Spleen (tissue), 13 donors: ENCODE measurements around the gene KANK2. TPM values are rescaled to one million over a fixed set of nuclear protein-coding genes. Genes with fewer than 3 reads are reported as not detected.

Source experiments
- DNase-seq: peaks from one replicate; pipeline ENCODE4 v3.0.0-alpha.2; 2020
- H3K27ac ChIP-seq, 8 donors: fragments of 200-600 bp; sonication (generic) in 7 of 8; 1 replicate in 4 of 8; 2 replicates in 4 of 8; pipeline versions ENCODE4 v1.5.0 to v1.8.0; 2016 to 2021; ENCODE audit warnings: inconsistent platforms in 4 of 8, mild to moderate bottlenecking in 4 of 8, moderate library complexity in 1 of 8
- H3K27me3 ChIP-seq, 7 donors: fragments of 200-600 bp; sonication (generic) in 6 of 7; replicated peaks in 1 of 7; 1 replicate in 4 of 7; 2 replicates in 3 of 7; pipeline versions ENCODE4 v1.5.0 to v1.8.0; 2016 to 2021; ENCODE audit warnings: inconsistent platforms in 3 of 7, mild to moderate bottlenecking in 1 of 7
- H3K36me3 ChIP-seq, 6 donors: fragments of 200-600 bp; sonication (generic) in 5 of 6; 1 replicate in 4 of 6; 2 replicates in 2 of 6; pipeline versions ENCODE4 v1.5.0 to v1.8.0; 2016 to 2021; ENCODE audit warnings: inconsistent platforms in 2 of 6
- H3K4me1 ChIP-seq, 6 donors: fragments of 200-600 bp; sonication (generic) in 5 of 6; 1 replicate in 3 of 6; 2 replicates in 3 of 6; pipeline versions ENCODE4 v1.5.0 to v1.8.0; 2016 to 2021; ENCODE audit warnings: inconsistent platforms in 3 of 6
- H3K4me3 ChIP-seq, 8 donors: fragments of 200-600 bp; sonication (generic) in 7 of 8; 1 replicate in 4 of 8; 2 replicates in 4 of 8; pipeline versions ENCODE4 v1.5.0 to v1.8.0; 2016 to 2021; ENCODE audit warnings: inconsistent platforms in 4 of 8, mild to moderate bottlenecking in 4 of 8, moderate library complexity in 2 of 8
- H3K9me3 ChIP-seq, 8 donors: fragments of 200-600 bp; sonication (generic) in 7 of 8; 1 replicate in 4 of 8; 2 replicates in 4 of 8; pipeline versions ENCODE4 v1.5.0 to v1.8.0; 2016 to 2021; ENCODE audit warnings: inconsistent platforms in 4 of 8
- CTCF ChIP-seq, 11 experiments: fragments of 200-600 bp in 7 of 11; fragments of 450-650 bp in 4 of 11; sonication (generic) in 4 of 11; IDR thresholded peaks in 8 of 11; conservative IDR thresholded peaks in 3 of 11; 1 replicate in 7 of 11; 2 replicates in 4 of 11; pipeline versions ENCODE4 v1.4.0 to v1.8.0; 2016 to 2021; ENCODE audit warnings: antibody characterized with exemption in 11 of 11, inconsistent platforms in 4 of 11, mild to moderate bottlenecking in 1 of 11
- POLR2A ChIP-seq, 3 donors: fragments of 450-650 bp; IDR thresholded peaks; one replicate each; pipeline ENCODE4 v1.5.1; 2017; ENCODE audit warnings: antibody characterized with exemption in 3 of 3, mild to moderate bottlenecking in 1 of 3
- POLR2AphosphoS5 ChIP-seq, 3 donors: sonication (generic); formaldehyde crosslinking; IDR thresholded peaks; one replicate each; pipeline ENCODE4 v1.5.1; 2017; ENCODE audit warnings: antibody characterized with exemption in 3 of 3
- WGBS, 5 donors: extraction: QIAGEN DNeasy Blood & Tissue Kit in 3 of 5; methylation state at CpG; one replicate each; pipeline versions ENCODE4 v1.1.5 to v1.1.7; 2013 to 2018; 5-methylcytosine and 5-hydroxymethylcytosine counted together
- intact Hi-C: fragments of 100-400 bp; cut with DNase I; formaldehyde crosslinking; loops from one replicate; pipeline ENCODE4 v1.15.0; 2023; ENCODE audit warnings: low total_unique reads
- long read RNA-seq, 2 donors: transcript quantifications; one replicate each; lab custom pipeline, GENCODE V29; 2026
- polyA plus RNA-seq, 3 donors: library from polyadenylated mRNA; stranded (reverse); fragments of 200-250 nt; gene quantifications; one replicate each; pipeline ENCODE4 v1.2.1, GENCODE V29; 2013
- total RNA-seq, 7 donors: library from RNA; depleted of rRNA in 3 of 7; stranded (reverse); fragments of >200 nt in 3 of 7; fragmentation: NEBNext Ultra II Directional in 4 of 7; extraction: Animal tissue kit (Norgen Biotek cat#: 25700) in 4 of 7; gene quantifications; one replicate each; pipeline versions ENCODE4 v1.1.0 to v1.2.1, GENCODE V29; 2016 to 2021
- donor health status: healthy with polysubstance abuse.
- donor health status: DM: no; HTN: no; CAD: no; lungs with moderate emphysema.
- donor health status: DM: no; HTN: no; CAD: no.
- donor health status: Bipolar disorder and iron deficiency.
- donor health status: healthy.
- donor health status: DM: no; HTN: no; CAD: no.
- donor health status: DM: yes; HTN: yes; CAD: no.

KANK2 gene
- 100 to 1,000 TPM in 4 of 7 donors, 10 to 100 TPM in 3; 47.7 to 144 (median 117) TPM for total RNA-seq
- 10 to 100 TPM; 16.3 to 34.9 (median 20.1) TPM for polyA plus RNA-seq
- long read RNA-seq, donor 1, full-length matches to known transcripts, result 10 of 10 reads
- long read RNA-seq, donor 1, partial matches to known transcripts, result 0 of 10 reads
- long read RNA-seq, donor 1, other reads (novel, unspliced or antisense), result 0 of 10 reads
- long read RNA-seq, donor 2, full-length matches to known transcripts, result 3 of 3 reads
- long read RNA-seq, donor 2, partial matches to known transcripts, result 0 of 3 reads
- long read RNA-seq, donor 2, other reads (novel, unspliced or antisense), result 0 of 3 reads

GRCh38 chr19:11197291-11198174, at the start of gene KANK2:
KANK2 (minus strand) TSS chr19:11197545; CDS start chr19:11194511, 3,034 bp downstream.
- intact Hi-C loops, result no loop called here
- Histone ChIP-seq H3K4me3 (peak within 1 kb of the TSS; percentile 64 to 91 (median 70)), H3K9me3 (no peaks in the 10 kb centered on the region), H3K27ac (peak within 1 kb of the TSS in 7 of 8 donors; percentile 62 to 87 (median 82)), H3K27me3 (peaks cover 0 to 28% (median 4%) of the 10 kb centered on the region in 7 donors), H3K36me3 (peaks cover 0 to 50% (median 4%) of the 10 kb centered on the region in 6 donors), H3K4me1 (peaks cover 12 to 63% (median 34%) of the 10 kb centered on the region in 6 donors)
- TF ChIP-seq POLR2AphosphoS5 (IDR thresholded peaks at IDR 0.05) (peak; percentile 53 to 79 (median 75)), POLR2A (IDR thresholded peaks at IDR 0.05) (peak in 1 of 3 donors; percentile 5), CTCF (IDR thresholded peaks at IDR 0.05 in 8 of 11, conservative IDR thresholded peaks at IDR 0.05 in 3 of 11) (peak in 4 of 11 experiments; percentile 2 to 31 (median 19))
- 0 to 4% (median 2%) methylated on average over 18 to 78 of the region's 78 CpGs for WGBS, 5 donors
- DNase-seq, result peak; percentile 92

GRCh38 chr19:11246941-11247340, 49.6 kb upstream of the KANK2 start:
- intact Hi-C loops, result no loop called here
- no peak for DNase-seq
- H3K36me3 ChIP-seq, result peaks cover 0 to 49% (median 5%) of the 10 kb centered on the region in 6 donors
- H3K4me3 ChIP-seq, result no peak overlapping the region
- H3K27ac ChIP-seq, result peak overlapping the region in 7 of 8 donors; percentile 12 to 73 (median 62)
- 84 to 95% (median 90%) methylated on average over 11 of the region's 11 CpGs for WGBS, 5 donors
- H3K27me3 ChIP-seq, result peaks cover 0 to 4% (median 0%) of the 10 kb centered on the region in 7 donors
- peaks cover 0 to 37% (median 25%) of the 10 kb centered on the region in 6 donors for H3K4me1 ChIP-seq
- H3K9me3 ChIP-seq, result no peaks in the 10 kb centered on the region
- TF ChIP-seq CTCF (IDR thresholded peaks at IDR 0.05 in 8 of 11, conservative IDR thresholded peaks at IDR 0.05 in 3 of 11) (no peak), POLR2AphosphoS5 (IDR thresholded peaks at IDR 0.05) (no peak), POLR2A (IDR thresholded peaks at IDR 0.05) (no peak)

DNA sequence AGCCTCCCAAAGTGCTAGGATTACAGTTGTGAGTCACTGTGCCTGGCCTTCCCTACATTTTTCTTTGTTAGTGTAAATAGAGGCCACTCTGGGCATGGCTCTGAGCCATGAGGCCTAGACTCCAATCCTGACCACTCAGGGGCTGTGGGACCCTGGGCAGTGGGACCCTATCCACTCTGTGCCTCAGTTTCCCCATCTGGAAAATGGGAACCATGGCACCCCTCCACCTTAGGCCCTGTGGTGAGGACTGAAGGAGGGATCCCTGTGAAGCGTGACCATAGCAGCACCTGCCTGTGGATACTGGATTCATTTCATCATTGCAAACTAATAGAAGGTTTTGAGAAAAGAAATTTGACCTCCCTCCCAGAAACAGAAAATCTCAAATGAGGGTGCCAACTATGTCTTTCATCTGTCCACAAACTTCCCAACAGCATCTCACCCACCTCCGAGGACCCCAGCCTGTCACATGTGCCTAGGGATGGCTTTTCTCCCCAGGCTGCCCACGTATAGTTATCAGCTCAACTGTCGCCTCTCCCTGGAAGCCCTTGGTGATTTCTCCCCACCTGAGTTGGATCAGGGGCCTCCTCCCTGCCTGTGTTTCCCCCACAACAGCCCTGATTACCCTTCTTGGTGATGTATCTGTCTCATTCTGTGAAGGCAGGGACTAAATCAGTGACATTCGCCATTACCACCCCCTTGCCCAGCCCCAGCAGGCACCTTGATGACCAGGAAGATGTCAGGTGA, 47.7 kb upstream of the KANK2 start:
- H3K36me3 ChIP-seq, result peaks cover 0 to 48% (median 5%) of the 10 kb centered on the region in 6 donors
- WGBS, 5 donors, result 92 to 98% (median 93%) methylated on average over 4 to 5 of the region's 5 CpGs
- intact Hi-C loops, result loop anchor here (5.0 kb wide), 1 partner anchor 342 kb away; no protein-coding TSS in a partner anchor

More for the DNA sequence above, 47.7 kb upstream of the KANK2 start:
- TF ChIP-seq POLR2AphosphoS5 (IDR thresholded peaks at IDR 0.05), result no peak
- TF ChIP-seq POLR2A (IDR thresholded peaks at IDR 0.05), result no peak
- no peak for TF ChIP-seq CTCF (IDR thresholded peaks at IDR 0.05 in 8 of 11, conservative IDR thresholded peaks at IDR 0.05 in 3 of 11)
- DNase-seq, result no peak
- Histone ChIP-seq H3K9me3 (peaks cover 0 to 1% (median under 1%) of the 10 kb centered on the region in 8 donors), H3K4me3 (no peak overlapping the region), H3K4me1 (peaks cover 0 to 33% (median 24%) of the 10 kb centered on the region in 6 donors), H3K27me3 (peaks cover 0 to 4% (median 0%) of the 10 kb centered on the region in 7 donors), H3K27ac (peak overlapping the region in 3 of 8 donors; percentile 9 to 27 (median 11))
